WTC11 (cell line): ENCODE results near the gene CBLN2.

ENCODE experiments used
- CREB1 ChIP-seq: sonication (generic); formaldehyde crosslinking; IDR thresholded peaks from 2 replicates; pipeline ENCODE4 v1.8.0; 2023; ENCODE audit warnings: mild to moderate bottlenecking, missing genetic modification reagents
- FOXP1 ChIP-seq: sonication (generic); formaldehyde crosslinking; IDR thresholded peaks from 2 replicates; pipeline ENCODE4 v1.8.0; 2022; ENCODE audit warnings: missing genetic modification reagents, mild to moderate bottlenecking, moderate library complexity, borderline replicate concordance
- NR3C1 ChIP-seq: sonication (generic); formaldehyde crosslinking; conservative IDR thresholded peaks from 2 replicates; pipeline ENCODE4 v1.8.1; 2023; ENCODE audit warnings: low read depth, mild to moderate bottlenecking, missing genetic modification reagents
- SP1 ChIP-seq: sonication (generic); formaldehyde crosslinking; conservative IDR thresholded peaks from 2 replicates; pipeline ENCODE4 v1.8.1; 2022; ENCODE audit warnings: missing genetic modification reagents
- ZNF263 ChIP-seq: sonication (generic); formaldehyde crosslinking; IDR thresholded peaks from 2 replicates; pipeline ENCODE4 v1.8.1; 2022; ENCODE audit warnings: low read depth, mild to moderate bottlenecking, moderate library complexity, missing genetic modification reagents
- TF ChIP-seq, protein P1 (sequence below): fragments of 200-600 bp; IDR thresholded peaks from 2 replicates; pipeline ENCODE4 v1.8.0; 2022; ENCODE audit warnings: antibody characterized with exemption
- TF ChIP-seq, protein P2 (sequence below): sonication (generic); formaldehyde crosslinking; IDR thresholded peaks from 2 replicates; pipeline ENCODE4 v1.8.1; 2023; ENCODE audit warnings: mild to moderate bottlenecking, missing genetic modification reagents, moderate library complexity
- TF ChIP-seq, protein P3 (sequence below): sonication (generic); formaldehyde crosslinking; conservative IDR thresholded peaks from 2 replicates; pipeline ENCODE4 v1.8.1; 2023; ENCODE audit warnings: mild to moderate bottlenecking, low read depth, missing genetic modification reagents, moderate library complexity

DNA sequence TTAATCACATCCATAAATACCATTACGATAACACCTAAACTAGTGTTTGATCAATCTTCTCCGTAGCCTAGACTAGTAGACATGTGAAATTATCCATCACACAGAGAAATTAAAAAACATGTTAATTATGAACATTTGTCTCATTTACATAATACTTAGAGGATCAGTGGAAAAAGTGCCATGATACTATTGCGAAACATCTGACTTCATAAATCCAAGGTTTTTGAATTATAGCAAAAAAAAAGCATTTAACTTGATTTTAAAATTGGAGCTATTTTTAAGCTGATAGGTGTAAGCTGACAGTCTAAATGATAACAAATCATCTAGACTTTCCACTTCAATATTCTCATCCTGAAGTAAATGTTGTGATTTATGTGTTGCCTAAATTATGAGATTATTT lies 51.6 kb downstream of the CBLN2 start:
- TF ChIP-seq, protein P1, sequence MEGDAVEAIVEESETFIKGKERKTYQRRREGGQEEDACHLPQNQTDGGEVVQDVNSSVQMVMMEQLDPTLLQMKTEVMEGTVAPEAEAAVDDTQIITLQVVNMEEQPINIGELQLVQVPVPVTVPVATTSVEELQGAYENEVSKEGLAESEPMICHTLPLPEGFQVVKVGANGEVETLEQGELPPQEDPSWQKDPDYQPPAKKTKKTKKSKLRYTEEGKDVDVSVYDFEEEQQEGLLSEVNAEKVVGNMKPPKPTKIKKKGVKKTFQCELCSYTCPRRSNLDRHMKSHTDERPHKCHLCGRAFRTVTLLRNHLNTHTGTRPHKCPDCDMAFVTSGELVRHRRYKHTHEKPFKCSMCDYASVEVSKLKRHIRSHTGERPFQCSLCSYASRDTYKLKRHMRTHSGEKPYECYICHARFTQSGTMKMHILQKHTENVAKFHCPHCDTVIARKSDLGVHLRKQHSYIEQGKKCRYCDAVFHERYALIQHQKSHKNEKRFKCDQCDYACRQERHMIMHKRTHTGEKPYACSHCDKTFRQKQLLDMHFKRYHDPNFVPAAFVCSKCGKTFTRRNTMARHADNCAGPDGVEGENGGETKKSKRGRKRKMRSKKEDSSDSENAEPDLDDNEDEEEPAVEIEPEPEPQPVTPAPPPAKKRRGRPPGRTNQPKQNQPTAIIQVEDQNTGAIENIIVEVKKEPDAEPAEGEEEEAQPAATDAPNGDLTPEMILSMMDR: no peak
- TF ChIP-seq, protein P2, sequence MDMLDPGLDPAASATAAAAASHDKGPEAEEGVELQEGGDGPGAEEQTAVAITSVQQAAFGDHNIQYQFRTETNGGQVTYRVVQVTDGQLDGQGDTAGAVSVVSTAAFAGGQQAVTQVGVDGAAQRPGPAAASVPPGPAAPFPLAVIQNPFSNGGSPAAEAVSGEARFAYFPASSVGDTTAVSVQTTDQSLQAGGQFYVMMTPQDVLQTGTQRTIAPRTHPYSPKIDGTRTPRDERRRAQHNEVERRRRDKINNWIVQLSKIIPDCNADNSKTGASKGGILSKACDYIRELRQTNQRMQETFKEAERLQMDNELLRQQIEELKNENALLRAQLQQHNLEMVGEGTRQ (CRISPR knock-in tag): no peak
- TF ChIP-seq, protein P3, sequence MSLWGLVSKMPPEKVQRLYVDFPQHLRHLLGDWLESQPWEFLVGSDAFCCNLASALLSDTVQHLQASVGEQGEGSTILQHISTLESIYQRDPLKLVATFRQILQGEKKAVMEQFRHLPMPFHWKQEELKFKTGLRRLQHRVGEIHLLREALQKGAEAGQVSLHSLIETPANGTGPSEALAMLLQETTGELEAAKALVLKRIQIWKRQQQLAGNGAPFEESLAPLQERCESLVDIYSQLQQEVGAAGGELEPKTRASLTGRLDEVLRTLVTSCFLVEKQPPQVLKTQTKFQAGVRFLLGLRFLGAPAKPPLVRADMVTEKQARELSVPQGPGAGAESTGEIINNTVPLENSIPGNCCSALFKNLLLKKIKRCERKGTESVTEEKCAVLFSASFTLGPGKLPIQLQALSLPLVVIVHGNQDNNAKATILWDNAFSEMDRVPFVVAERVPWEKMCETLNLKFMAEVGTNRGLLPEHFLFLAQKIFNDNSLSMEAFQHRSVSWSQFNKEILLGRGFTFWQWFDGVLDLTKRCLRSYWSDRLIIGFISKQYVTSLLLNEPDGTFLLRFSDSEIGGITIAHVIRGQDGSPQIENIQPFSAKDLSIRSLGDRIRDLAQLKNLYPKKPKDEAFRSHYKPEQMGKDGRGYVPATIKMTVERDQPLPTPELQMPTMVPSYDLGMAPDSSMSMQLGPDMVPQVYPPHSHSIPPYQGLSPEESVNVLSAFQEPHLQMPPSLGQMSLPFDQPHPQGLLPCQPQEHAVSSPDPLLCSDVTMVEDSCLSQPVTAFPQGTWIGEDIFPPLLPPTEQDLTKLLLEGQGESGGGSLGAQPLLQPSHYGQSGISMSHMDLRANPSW: no peak
- TF ChIP-seq CREB1 (CRISPR knock-in tag) (no peak), NR3C1 (no peak), ZNF263 (CRISPR knock-in tag) (no peak), SP1 (CRISPR knock-in tag) (no peak), FOXP1 (no peak)
